GM18498 (cell line): Measurements from ENCODE around the gene ABCA4.

Experiments used
- ATAC-seq: cut with Tn5 transposase; IDR thresholded peaks from one replicate; pipeline ENCODE4 v1.9.1; 2021; ENCODE audit warnings: mild to moderate bottlenecking, moderate library complexity; ENCODE audit not compliant: unreplicated experiment

The ABCA4 gene

DNA sequence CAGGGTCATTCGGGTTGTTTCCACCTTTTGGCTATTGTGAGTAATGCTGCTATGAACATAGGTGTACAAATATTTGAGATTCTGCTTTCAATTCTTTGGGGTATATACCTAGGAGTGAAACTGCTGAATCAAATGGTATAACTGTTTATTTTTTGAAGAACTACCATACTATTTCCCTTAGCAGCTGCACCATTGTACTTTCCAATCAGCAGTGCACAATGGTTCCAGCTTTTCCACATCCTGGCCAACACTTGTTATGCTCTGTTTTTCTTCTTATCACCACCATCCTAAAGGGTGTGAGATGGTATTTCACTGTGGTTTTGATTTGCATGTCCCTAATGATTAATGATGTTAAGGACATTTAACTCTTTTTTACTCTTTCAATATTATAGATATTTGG lies 3.6 kb upstream of the ABCA4 start:
- ATAC-seq, result no peak

DNA sequence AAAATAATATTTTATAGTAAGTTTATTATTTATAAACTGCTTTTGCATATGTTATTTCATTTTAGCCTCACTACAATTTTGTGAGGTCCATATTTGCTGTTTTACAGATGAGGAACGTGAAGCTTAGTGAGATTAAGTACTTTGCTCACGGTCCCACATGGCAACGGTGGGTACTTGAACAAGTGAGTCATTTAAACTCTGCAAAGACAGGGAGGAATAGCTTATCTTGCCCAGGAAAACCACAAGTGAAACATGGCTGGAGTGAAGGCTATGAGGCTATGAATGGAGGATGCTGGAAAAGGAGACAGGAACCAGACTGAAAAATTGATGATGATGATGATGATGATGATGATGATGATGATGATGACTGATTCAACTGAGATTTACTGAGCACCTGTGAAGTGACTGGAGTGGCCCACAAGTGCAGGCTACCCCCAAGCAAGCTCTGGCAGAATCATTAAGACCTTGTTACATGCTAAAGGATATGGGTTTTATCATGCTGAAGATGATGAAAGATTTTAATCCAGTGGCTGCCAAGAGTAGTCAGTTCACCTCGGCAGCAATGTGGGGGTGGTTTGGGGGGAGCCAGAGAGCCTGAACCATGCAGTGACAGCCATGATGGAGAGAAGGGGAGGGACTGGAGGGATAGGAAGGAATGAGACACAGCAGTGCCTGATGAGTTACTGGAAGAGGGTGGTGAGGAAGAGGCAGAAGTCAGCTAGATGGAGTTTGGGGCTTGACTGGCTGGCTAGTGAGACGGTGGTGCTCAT lies 1.4 kb upstream of the ABCA4 start:
- no peak for ATAC-seq

DNA sequence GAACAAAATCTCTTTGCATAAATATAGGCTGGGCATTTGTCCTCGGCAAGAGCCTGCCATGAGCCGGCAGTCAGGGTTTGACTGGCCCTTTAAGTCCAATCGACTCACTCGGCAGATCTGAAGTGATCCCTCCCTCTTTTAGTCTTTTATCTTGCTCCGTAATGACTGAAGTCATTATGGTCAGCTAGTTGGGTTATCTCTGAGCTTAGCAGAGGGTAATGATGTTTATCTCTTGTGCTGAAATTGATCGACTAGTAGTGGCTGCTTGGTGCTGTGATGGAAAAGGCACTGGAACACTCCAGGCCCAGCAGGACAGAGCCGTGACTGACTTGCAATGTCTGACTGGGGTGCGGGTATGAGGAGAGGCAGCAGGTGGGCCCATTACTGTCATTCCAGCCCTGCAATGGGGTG lies 468 bp upstream of the ABCA4 start:
- ATAC-seq, result no peak

DNA sequence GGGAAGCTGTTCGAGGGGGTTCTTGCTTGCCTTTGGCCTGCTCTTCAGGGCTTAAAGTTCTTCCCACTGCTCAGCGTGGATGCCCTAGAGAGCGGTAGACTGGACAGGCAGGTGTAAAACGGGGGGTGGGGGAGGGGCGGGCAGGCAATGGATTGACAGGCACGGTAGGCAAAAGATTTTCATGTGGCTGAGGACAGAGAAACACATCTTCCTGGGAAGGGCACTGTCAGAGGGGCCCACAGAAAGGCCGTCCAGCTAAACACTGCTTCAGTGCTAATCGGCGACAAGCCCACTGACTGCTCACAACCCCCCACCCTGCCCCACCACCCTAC lies 412 bp downstream of the ABCA4 start:
- ATAC-seq, result no peak

DNA sequence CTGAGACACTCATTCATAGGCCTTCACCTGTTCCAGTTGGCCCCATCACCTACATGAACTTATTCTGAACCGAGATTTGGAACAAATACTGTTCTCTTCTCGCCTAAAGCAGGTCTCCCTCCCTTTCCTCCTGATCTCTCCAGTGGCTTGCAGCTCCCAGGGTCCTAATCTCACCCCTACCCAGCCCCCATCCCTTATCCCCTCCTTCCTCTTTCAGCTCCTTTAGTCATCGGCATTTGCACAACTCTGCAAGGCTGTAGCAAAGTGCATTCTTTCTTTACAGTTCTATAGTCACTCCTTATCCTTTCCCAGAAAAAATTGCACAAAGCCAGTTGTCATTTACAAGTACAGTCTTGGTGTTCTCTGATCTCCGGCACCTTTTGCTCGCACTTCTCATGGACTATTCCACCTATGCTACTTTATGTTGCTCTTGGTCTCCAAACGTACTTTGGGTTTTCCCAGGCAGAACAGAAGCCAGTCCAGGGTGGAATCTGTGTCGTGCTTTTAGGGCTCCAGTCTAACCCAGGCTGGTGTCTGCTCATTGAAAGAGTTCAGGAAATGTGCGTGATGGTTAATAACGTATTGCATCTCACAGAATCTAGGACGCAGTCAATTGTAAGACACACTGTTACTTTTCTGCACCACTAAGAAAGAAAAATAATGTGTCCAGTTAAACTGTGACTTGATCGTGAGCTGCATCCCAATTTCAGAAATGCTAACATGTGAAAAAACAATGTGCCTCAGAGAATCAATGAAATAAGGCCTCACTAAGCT lies 965 bp downstream of the ABCA4 start:
- ATAC-seq, result no peak

DNA sequence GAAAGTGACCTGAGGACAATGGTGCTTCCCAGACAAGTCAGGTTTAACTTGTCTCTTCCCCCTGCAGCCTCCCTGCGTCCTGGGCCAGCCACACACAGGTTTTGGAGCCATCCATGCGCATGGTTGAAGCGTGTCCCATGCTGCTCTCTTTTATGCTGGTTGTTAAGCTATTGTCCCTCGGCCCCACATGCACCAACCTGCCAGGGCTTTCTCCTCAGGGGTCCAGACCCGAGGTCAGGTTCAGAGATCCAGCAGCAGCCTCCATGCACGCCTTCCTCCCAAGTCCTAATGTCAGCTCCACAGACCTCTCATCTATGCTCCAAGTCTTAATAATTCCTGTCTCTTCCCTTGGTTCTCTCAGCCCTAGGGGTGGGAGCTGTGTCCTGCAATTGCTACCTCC lies 1.6 kb downstream of the ABCA4 start:
- ATAC-seq, result no peak

DNA sequence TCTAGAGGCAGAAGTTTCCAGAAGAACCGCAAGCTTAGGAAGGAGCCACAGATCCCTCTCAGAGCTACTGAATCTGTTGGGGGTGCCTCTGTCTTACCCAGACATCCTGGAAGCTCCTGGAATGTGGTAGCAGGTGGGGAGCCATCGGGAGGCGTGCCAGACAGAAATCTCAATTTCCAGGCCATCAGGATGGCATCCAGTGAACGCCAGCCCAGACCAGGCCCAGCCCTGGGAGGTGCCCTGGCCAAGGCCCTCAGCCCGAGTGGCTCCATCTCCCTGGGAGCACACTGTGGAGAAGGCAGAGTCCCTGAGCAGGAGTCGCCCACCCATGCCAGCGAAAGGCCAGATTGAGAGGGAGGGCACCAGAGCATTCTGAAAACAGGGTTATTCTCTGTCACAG lies 2.5 kb downstream of the ABCA4 start:
- ATAC-seq, result no peak

DNA sequence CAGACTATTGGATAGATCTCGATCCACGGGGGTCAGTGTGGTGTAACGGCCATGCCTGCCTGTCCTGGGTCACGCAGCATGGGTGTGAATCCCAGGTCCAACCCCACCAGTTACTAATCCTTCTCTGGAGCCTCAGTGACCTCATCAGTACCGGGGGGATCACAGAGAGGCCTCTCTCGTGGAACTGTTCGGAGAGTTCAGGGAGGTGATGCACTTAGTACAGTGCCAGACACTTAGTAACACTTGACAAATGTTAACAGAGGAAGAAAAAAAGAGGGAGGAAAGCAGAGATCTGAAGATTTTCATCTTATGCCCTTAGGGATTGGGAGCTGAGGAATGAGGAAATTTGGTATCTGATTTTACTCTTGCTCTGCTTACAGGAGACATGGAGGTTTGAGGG lies 2.9 kb downstream of the ABCA4 start:
- no peak for ATAC-seq

DNA sequence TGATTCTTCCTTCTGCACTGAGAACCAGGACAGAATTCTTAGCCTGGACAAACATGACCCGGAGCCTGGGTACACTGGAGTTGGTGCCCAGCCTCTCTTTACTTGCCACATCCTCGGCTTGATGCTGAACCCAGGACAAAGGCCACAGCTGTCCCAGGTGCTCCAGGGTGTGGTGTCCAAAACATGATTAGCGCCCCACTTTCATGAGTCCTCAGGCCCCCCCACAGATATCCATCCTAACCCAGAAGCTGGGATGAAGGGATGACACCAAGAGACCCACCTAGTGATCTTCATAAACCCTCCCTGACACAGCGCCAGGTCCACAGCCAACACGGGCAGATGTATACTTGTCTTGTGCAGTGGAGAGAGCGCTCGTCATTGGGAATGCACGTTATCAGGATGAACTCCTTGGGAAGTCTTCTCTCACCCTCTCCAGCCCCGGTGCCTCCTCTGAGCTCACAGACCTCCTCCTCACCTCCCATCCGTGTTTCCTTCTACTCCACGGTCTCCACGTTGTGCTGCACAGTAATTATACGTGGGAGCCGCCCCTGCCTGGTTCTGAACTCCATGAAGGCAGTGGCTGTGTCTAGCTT lies 3.6 kb downstream of the ABCA4 start:
- no peak for ATAC-seq

DNA sequence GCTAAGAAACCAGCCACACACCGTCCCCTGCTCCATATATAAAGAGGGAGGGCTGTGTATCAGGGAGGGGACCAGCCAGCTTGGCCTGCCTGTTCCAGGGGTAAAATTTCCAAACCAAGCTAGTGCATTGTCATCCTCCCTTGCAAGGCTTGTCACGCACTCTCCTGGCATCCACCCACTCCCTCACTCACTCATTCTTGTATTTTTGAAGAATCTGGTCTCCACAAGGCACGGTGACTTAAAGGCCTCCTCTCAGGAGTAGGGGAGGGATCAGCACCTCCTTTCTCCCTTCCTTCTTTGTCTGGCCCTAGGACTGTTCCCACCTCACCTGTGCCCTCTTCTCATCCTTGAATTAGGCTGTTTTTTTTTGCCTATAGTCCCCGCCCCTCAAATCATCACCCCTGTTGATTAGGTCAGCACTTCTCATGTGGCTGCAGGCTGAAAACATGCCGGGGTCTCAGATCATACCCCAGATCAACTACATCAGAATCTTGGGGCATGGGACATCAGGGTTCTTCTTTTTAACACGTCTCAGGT lies 5.0 kb downstream of the ABCA4 start:
- ATAC-seq, result no peak

DNA sequence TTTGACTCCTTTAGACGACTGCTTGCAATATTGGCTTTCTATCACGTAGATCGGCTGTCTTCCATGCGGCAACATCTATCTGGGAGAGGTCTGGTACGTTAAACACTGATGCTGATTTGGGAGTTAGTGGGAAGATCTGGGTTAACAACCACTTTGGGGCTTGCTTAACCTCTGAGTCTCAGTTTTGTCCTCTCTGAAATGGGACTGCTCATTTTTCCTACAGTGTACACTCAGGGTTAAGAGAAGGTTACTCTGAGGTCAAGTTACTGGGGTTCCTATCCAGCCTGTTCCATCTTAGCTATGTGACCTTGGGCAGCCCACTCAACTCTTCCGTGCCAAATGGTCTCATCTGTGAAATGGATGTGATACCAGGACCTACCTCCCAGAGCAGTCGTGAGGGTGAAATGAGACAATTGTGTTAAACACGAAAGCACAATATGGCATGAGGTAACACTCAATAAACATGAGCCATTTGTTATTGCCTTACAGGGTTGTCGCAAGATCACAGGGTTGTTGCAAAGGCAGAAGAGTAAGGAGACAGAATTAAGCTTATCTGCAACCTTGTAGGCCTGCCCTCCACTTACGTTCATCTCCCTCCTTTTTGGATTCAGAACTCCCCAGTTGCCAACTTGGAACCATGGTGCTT lies 5.6 kb downstream of the ABCA4 start:
- ATAC-seq, result no peak

DNA sequence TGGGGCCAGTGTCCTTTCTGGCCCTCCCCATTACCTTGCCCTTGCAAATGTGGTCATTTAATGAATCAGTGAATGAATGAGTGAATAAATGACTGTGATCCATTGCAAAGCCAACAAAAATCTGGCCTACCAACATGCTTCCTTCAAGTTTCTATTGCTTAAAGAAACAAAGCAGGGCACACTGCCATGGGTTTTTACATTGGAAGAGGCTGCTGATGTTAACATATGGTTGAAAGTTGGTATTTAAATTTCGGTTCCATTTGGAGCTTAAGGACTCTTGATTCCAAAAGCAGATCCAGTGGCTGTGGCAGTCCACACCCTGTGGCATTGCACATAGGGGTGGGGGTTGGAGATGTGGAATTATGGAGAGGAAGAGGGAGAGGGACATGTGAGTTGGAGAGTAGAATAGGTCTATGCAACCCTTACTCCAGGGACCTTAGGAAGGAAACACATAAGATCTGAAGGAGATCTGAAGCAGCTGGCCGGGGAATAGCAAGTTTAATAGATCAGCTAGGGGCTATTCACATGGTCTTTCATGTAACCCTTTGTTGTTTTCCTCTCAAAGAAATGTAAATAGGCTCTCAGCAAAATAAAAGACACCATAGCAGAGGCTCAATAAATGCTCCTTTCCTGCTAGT lies 7.2 kb downstream of the ABCA4 start:
- no peak for ATAC-seq

DNA sequence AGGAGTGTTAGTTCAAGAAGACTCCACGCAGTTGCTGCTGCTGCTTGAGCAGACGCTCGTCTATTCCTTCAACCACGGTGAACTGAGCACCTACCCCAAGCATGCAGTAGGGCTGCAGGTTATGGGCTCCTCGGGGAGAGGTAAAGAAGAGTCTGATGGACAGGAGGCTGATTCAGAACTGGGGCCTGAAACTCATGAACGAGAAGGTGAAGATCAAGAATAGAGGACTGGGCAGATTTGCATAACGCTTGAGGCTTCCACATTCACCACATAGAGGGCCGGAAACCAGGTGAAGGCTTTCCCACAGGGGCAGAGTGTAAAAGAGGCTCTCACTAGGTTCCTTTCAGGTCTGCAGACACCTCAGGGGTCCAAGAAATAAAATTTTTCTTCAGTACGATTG lies 9.1 kb downstream of the ABCA4 start:
- peak; percentile 65 for ATAC-seq

DNA sequence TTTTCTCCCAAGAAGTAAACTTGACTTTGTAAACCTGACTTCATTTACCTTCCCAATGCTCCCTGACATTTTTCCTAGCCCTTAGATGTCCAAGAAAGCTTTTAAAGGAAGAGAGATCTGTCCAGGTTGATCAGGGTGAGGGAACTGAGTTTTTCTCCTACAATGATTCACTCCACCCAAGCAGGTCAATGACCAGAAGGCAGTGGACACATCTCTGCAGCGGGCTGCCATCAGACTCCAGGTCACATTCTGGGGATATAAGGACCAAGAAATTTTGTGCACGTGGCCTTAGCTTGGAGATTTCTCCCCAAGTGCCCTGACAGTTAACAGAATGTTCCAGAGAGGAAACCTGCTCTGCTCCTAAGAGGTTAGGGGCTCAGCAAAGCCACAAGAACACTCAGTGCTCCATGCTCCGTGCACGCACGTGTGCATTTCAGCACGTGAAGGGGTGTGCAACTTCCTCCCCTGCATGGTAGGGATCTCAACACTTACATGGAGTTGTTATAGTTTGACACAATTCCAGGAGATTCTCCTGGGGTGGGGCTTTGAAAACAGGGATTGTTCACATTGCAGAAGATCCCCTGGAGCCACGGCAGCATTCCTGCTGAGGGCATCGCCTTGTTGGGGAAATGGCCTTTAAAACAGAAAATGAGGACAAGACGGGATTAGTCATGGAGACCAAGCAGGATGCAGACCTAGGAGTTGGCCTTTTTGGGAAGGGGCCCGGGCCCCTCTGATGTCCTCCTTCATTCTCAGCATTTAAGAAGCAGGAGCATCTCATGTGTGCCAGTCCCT lies 9.8 kb downstream of the ABCA4 start:
- no peak for ATAC-seq

DNA sequence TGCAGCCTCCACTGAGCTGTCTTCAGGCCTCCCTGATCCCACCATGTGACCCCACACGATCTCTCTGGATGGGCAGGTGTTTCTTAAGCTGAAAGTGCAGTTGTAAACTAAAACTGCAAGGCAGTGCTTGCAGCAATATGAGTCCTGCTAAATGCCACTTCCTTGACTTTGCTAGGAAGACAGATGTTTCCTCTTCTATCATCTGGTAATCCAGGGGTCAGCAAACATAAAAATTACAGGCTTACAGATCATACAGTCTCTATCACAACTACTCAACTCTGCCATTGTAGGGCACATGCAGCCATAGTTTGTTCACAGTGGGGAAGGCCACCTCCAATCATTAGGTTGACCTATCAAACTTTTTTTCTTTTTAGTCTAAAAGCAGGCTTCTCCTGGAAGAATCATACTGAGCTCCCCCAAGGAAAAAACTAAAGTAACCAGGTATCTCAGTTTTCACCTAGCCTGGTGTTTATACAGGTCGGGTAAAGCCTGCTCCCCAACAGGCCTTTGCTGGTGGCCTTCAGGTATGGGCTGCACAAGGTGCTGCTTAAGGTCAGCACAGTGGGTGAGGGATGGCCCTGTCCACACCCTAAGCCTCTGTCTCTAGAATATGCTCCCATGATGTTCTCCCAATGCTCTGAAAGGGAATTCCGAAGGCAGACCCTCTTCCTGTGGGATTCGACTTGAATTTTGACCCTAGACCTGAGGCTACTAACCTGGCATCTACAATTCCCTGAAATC lies 10.8 kb downstream of the ABCA4 start:
- no peak for ATAC-seq

DNA sequence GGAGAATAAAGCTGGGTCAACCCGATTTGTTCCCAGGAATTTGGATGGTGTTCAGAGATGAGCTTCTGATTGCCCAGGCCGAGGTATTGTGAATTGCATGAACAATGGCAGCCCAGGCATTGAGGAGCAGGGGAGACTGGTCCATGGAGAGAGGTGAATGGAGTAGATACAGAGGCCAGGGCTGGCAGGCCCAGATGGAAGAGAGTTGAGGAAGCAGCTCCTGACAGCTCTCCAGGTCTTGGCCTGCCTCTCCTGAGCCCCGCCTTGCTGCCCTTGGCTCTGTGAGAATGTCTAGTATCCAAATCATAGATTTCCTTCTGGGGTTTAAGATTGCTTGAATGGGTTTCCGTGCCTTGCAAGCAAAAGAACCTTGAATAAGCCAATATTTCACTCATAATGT lies 11.5 kb downstream of the ABCA4 start:
- ATAC-seq, result no peak

DNA sequence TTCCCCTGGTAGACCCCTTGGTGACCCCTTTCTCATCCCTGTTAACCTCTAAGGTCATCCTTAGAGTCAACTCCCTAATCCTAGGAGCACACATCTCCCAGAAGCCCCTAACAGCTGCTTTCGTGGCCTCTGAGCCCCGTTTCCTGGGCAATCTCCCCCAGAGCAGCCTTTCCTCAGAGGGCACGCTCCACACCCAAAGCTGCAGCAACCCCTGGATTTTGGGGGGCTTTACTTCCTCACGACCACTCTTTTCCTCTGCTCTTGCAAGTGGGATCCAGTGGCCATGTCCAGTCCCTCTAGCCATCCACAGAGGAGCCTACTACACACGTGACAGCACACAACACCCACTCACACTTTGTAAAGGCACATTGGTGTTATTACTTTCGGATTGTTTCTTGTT lies 13.8 kb downstream of the ABCA4 start:
- ATAC-seq, result no peak

DNA sequence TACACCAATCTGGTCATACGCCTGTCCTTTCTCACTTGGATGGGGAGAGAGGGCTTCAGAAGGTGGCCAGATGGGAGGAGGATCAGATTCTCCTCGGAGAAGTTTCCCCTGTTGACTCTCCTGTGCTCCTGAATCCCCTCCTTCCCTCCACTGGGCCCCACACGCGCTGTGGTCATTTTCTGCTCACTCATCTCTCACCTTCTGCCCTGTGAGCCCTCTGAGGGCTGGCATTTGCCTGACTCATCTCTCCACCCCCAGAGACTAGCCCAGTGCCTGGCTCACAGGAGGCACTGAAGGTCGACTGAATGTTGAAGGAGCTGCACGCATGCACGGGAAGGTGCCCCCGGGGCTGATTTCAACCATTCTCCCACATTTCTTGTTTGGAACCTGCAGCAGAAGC lies 14.2 kb downstream of the ABCA4 start:
- no peak for ATAC-seq

DNA sequence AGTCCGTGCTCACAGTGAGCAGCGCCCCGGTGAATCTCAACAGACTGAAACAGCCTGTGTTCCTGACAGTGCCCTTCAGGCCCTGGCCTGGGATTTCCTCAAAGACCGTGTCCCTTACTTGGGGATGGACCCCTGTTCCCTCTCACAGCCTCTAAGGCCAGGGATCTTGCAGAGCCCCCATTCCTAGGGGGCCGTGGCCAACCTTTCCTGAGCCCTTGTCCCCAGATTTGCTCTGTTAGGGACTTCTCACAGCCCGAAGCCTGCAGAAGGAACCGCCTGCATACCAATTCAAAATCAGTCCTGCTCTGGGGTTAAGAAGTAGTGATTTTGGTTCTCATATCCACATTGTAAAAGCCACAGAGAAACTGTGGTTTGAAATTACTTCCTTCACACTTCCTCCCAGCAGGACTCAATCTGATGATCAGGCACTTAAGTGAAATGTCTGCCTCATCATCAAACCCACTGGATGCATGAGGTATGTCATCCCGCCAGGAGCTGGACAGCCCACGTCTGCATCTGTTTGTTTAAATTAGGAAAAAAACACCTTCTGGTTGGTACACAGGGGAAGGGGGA lies 14.9 kb downstream of the ABCA4 start:
- ATAC-seq, result peak; percentile 57
